Epidermal melanocyte (primary cell): ENCODE measurements around the gene PSD4.

Experiments
- DNase-seq: peaks from one replicate; pipeline ENCODE4 v3.0.0; 2011; ENCODE audit warnings: low spot score; ENCODE audit not compliant: insufficient read length

PSD4 gene

DNA sequence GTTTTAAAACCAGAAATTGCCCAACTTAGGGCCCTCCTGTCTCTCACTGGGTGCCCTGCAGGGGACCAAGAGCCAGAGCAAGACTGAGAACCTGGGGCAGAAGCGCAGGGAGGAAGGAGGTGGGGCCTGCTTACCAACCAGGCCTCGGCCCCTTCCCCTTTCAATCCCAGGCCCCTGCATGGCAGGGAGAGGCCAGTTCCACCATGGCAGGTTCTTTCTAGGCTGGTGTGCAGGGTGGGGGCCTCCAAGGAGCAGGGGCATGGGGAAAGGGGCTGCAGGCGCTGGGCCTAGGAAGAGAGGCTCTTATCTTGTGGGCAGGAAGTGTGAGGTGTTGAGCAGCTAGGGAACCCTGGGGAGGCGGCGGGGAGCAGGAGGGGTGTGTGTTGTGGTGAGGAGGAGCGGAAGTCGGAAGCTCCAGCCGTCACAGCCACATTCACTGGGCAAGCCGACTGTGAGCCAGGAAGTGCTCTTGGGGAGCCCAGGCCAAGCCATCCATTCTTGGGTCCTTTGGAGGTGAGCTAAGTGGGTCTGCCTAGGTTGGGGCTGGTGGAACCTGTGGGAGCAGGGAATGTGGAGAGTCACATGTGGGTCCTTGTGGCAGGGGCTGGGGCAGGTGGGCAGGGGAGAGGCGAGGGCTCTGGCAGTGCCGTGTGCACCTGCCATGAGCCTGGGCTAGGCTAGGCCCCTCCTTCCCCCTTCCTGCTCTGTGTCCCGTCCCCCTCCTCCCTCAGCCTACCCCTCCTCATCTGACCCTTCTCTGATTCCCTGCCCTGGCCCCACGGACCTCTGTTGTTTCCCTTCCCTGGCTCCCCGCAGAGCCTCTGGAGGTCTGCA is at the start of gene PSD4:
TSS of gene PSD4 (plus strand) at position 430 of the 834 bp plus-strand sequence. CDS start 8,486 bp downstream, outside the sequence.
- no peak for DNase-seq

DNA sequence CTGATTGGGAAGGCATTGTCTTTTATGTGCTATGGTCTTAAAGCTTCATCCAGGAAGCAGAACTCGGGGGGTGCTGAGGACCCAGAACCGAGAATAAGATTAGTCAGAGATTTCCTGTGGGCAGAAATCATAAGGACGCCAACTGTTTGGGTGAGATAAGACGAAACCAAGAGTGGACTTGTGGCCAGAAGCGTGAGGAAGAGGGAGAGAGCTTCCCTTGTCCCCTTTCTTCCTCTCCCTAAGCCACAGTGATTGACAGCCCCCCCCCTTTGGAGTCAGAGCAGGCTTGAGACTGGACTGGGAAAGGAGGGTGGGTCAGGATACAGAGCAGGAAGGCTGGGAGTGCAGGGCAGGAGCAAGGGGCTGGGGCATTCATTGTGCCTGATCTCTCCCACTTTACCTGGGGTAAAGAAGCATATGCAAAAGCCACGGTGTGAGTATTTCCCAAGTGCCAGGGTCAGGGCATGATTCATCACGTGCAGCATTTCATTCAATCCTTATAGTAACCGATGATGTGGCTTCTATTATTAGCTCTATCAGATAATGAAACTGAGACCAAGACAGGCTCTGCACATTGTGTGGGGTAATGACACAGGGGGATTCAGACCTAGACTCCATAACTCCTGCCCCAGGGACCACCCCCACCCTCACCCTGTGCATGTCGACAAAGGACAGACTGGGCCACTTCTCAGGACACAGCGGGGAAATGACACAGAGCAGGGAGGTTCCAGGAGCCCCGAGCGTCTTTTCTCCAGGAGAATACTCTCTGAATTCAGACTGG is 49.4 kb upstream of the PSD4 start:
- DNase-seq = no peak

DNA sequence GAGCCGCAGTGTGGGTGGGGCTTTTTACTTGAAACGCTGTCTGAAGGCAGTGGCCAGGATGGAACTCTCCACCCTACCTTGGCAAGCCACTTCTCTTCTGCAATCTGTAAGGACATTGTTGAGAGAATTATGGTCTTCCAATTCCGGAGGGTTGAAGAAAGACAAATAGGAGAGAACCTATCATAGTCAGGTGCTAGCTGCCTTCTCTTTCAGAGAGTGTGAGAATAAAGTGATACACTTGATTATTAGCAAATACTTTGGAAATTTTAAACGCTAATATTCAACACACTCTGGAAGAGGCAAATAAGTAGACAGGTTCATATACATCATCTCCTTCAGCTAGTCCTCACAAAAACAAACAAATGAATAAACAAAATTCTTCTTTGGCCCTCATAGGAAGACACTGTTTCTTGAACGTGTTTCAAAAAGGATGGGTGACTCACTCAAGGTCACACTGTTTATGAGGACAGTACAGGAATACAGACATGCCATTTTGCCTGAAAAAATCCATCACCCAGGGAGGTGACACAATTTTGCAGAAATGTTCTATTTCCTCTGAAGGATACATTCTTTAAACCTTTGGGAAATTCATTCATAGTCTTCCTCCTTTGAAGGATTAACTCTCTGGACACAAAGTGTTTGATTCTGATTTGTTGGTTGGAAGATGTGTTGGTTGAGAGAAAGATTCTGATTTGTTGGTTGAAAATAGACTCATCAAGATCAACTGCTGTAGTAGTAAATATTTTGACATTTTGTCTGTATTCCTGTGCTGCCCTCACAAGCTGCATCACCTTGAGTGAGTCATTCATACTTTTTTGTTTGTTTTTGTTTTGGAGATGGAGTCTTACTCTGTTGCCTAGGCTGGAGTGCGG is 48.6 kb upstream of the PSD4 start:
- DNase-seq = no peak

DNA sequence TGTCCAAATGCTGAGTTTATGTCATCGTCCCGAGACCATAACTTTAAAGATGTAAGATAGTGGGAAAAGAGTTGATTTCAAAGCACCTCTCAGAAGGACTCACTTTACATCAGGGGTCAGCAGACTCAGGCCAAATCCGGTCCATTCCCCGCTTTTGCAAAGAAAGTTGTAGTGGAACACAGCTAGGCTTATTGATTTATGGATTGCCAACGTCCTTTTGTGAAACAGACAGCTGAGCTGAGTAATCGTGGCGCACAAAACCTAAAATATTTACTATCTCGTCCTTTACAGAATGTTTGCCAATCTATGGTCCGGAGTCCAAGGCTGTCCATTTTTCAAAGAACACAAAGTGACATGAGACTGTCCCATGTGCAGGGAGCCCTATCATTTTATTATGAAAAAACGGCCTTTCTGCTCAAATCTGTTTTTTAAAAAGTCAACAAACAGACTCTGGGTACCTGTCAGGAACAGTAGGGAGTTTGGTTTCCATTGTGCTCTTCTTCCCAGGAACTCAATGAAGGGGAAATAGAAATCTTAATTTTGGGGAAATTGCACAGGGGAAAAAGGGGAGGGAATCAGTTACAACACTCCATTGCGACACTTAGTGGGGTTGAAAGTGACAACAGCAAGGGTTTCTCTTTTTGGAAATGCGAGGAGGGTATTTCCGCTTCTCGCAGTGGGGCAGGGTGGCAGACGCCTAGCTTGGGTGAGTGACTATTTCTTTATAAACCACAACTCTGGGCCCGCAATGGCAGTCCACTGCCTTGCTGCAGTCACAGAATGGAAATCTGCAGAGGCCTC is 46.7 kb upstream of the PSD4 start, which contains the start of gene IL1RN:
TSS of gene IL1RN (plus strand) at position 754 of the 801 bp plus-strand sequence. CDS start at position 781, 27 bp downstream.
- DNase-seq = no peak

DNA sequence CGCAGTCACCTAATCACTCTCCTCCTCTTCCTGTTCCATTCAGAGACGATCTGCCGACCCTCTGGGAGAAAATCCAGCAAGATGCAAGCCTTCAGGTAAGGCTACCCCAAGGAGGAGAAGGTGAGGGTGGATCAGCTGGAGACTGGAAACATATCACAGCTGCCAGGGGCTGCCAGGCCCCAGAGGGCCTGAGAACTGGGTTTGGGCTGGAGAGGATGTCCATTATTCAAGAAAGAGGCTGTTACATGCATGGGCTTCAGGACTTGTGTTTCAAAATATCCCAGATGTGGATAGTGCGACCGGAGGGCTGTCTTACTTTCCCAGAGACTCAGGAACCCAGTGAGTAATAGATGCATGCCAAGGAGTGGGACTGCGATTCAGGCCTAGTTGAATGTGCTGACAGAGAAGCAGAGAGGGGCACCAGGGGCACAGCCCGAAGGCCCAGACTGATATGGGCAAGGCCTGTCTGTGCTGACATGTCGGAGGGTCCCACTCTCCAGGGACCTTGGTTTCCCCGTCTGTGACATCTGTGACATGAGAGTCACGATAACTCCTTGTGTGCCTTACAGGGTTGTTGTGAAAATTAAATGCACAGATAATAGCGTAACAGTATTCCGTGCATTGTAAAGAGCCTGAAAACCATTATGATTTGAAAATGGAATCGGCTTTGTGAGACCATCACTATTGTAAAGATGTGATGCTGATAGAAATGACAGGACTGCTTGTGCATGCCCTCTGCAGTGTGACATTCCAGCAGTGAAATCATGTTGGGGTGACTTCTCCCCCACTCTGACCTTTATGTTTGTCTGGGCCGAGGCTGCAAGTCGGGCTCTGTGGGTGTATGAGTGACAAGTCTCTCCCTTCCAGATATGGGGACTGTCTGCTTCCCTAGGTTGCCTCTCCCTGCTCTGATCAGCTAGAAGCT is 45.9 kb upstream of the PSD4 start:
- DNase-seq = no peak

DNA sequence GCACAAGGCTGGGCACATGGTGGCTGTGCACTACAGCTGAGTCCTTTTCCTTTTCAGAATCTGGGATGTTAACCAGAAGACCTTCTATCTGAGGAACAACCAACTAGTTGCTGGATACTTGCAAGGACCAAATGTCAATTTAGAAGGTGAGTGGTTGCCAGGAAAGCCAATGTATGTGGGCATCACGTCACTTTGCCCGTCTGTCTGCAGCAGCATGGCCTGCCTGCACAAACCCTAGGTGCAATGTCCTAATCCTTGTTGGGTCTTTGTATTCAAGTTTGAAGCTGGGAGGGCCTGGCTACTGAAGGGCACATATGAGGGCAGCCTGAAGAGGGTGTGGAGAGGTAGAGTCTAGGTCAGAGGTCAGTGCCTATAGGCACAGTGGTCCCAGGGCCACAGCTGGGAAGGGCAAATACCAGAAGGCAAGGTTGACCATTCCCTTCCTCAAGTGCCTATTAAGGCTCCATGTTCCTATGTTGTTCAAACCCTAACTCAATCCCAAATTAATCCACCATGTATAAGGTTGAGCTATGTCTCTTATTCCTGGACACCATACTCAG is 44.2 kb upstream of the PSD4 start:
- DNase-seq = no peak

DNA sequence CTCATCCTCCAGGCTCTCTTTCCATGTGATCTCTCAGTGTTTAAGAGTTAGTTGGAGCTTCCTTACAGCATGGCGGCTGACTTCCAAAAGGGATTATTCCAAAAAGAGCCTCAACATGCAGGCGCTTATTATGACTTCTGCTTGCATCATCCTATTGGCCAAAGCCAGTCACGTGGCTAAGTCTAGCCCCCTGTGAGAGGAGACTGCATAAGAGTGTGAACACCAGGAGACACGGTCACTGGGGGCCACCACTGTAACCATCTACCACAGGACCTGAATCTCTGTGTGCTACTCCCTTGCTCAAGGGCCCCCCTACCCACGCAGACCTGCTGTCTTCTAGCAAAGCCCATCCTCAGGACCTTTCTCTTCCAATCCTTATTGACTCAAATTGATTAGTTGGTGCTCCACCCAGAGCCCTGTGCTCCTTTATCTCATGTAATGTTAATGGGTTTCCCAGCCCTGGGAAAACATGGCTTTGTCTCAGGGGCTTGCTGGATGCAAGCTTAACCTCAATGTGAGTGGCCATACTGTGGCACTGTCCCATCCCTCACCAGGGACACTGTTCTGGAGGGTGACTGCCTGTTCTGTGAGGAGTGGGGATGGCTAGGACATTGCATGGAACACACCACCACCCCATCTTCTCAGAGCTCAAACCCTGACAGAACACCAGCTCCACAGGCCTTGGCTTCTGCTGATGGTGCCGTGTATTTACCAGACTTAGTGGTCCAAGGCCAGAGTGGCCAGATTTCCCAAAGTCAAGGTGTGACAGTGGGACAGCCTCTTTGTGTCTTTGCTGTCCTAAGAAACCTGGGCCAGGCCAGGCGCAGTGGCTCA is 42.2 kb upstream of the PSD4 start:
- no peak for DNase-seq

DNA sequence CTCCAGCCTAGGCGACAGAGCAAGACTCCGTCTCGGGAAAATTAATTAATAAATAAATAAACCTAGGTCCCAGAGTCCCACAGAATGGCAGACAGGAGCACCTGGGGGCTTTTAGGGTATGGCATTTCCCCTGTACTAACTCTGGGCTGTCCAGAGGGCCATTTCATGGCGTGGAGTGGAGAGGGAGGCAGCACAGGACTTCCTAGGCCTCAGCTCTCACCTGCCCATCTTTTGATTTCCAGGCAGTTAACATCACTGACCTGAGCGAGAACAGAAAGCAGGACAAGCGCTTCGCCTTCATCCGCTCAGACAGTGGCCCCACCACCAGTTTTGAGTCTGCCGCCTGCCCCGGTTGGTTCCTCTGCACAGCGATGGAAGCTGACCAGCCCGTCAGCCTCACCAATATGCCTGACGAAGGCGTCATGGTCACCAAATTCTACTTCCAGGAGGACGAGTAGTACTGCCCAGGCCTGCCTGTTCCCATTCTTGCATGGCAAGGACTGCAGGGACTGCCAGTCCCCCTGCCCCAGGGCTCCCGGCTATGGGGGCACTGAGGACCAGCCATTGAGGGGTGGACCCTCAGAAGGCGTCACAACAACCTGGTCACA is 41.3 kb upstream of the PSD4 start:
- DNase-seq = no peak

DNA sequence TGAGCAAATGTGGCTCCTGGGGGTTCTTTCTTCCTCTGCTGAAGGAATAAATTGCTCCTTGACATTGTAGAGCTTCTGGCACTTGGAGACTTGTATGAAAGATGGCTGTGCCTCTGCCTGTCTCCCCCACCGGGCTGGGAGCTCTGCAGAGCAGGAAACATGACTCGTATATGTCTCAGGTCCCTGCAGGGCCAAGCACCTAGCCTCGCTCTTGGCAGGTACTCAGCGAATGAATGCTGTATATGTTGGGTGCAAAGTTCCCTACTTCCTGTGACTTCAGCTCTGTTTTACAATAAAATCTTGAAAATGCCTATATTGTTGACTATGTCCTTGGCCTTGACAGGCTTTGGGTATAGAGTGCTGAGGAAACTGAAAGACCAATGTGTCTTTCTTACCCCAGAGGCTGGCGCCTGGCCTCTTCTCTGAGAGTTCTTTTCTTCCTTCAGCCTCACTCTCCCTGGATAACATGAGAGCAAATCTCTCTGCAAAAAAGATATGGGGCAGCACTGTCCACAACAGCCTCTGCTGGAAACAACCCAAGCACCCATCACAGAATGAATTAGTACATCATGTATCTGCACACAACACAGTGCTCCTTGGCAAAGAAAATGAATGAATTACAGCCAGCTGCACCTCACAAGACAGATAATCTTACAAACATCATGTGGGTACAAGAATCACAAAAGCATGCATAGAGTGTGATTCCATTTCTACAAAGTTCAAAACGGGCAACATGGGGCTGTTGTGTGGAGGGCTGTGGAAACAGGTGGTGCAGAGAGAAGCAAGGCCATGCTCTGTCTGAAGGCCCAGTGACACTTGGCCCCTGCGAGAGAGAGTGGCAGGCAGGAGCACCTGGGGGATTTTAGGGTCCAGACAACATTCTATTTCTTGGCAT is 39.8 kb upstream of the PSD4 start:
- DNase-seq = no peak

DNA sequence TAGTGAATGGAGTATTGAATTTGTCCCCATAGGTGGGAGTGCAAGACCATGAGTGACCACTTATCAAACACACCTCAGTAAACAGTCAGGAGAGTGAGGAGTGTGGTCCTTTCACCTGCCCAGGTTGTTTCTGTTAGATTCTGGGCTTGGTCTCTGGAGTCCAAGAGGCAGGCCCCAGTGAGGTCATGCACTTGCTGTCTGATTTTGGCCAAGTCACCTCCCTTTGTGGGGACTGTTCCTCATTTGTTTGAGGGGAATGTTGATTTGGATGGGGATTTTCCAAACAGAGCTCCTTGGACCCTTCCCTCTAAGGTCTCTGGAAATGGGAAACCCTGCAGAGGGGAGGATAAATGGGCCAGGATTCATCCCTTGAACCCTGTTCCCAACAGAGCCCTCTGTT is 39.1 kb upstream of the PSD4 start:
- DNase-seq = no peak

DNA sequence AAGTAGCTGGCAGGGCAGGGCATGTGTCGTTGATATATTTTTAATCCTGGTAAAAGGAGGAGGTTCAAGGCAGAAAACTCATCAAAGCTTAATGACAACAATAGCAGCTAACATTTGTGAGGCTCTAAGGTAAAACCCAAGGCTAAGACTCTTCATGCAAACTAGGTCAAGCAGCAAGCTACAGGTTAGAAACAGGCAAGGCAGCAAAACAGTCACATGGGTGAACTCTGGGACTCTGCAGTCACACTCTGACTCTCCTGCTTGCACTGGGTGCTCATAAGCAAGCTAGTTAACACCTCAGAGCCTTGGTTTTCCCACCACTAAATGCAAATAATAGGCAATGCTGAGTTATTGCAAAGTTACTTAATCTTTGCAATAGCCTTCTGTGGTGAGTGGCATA is 38.5 kb upstream of the PSD4 start:
- DNase-seq = no peak

DNA sequence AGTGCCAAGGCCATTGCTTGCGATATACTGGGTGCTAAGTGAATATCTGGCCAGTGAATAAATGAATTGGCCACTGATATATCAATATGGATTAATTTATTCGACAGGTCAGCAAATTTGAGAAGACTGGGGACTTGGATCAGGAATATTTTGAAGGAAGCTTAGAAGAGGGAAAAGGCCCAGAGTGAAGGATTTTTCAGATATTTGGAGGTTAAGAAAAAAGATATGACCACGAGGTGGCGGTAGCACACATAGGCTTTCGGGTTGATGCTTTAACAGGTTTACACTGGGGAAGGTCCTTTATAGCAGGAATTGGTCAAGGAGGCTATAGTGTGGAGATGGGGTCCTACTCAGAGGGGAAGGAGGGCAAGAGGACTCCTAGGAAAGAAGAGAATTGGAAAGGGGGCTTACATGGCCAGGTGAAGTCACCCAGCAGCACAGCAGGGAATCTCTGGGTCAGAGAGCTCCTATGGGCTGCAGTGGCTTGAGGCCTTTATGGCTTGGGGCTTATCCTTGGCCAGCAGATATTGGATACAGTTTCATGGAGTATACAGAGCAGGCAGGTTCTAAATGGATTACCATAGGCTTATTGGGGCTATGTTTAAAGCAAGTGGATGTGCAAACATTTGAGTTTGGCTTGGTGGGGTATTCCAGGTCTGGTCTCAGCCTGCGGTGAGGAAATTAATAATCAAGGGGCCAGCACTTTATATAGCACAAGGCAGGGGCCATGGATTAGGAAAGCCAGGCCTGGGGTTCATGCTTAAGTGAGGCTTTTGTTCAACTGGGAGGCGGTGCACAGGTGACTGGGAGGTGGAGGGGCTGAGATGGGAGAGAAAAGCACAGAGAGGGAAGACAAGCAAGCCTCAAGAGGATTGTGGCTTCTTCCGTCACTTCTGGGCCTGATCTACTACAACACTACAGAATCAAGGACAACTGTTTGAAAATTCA is 36.7 kb upstream of the PSD4 start:
- DNase-seq = no peak

DNA sequence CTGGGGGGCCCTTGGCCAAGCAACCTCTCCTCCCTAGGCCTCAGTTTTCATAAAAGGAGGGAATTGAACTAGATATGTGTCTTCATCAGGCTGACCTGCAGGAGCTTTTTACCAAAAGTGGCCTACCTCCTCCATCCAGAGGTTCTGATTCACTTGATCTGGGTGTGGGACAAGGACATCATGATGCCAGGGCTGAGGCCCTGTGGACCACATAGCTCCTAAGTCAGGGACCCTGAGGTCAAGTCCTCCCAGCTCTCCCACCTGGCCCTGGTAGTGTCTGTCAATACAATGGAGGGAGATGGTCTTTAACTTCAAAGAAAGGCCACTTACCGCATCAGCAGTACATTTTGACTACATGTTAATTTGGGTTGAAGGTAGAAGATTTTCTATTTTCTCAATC is 35.9 kb upstream of the PSD4 start:
- no peak for DNase-seq

DNA sequence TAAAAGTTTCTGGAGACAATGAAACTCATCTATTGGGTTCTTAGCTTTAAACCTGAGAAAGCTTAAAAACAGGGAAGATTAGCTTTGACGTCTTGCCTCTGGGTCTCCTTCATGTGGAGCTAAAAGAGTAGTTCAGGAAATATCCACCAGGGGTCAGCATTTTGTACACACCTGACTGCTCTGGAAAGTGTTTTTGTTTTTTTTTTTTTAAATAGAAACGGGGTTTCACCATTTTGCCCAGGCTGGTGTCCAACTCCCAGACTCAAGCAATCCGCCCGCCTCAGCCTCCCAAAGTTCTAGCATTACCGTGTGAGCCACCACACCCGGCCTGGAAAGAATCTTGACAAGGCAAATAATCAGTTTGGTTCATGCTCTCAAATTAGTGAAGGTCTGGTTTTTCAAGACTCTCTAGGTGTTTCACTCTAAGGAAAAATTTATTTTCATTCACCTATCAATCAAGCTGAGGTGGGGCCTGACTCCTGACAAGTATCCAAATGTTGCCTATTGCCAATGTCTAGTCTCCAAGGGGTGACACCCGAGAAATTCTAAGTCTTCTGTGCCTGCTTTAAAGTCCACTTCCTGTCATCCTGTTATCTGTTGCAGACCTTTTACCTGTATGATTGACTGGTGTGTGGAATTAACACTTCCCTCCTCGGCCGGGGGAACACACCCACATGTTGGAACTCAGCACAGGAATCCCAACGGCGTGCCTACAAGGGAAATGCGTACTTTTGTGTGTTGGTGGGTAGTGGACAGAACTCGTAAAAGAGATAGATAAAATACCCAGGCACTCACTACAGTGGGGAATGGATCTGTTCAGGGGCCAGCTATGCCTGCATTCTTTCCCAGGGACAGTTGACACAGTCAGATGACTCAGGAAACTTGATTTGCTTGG is 35.1 kb upstream of the PSD4 start:
- DNase-seq = peak; percentile 50

DNA sequence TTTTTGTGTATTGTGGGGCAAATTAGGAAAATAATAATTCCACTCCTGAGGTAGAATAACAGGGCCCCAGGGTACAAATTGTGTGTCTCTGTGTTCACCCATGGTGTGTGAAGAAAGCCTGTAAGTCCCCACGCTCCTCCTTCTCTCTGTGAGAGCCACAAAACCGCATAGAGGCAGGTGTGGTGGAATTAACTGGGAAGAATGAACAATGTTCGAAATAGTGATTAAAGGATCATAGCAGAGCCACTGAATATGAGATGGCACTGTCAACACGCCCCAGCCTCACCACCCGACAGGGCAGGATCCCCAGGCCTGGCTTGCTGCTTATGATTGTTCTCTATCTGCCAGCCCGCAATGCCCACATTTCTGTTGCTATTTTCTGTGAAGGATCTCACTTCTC is 32.3 kb upstream of the PSD4 start:
- DNase-seq = no peak
